Tibial nerve (tissue), 4 donors: ENCODE results near the gene SLC22A3. TPM values are rescaled to one million over a fixed set of nuclear protein-coding genes. Genes with fewer than 3 reads are reported as not detected.
A peak's percentile ranks its signal among the peaks of the same experiment; 100 is the strongest.

Experiments
- DNase-seq, 2 donors: peaks; one replicate each; pipeline ENCODE4 v3.0.0-alpha.2; 2019; ENCODE audit warnings: low spot score in 2 of 2
- H3K27ac ChIP-seq, 4 donors: fragments of 200-600 bp; sonication (generic) in 3 of 4; one replicate each; pipeline ENCODE4 v1.5.1; 2017 to 2019; ENCODE audit warnings: mild to moderate bottlenecking in 1 of 4
- H3K27me3 ChIP-seq, 2 donors: fragments of 200-600 bp; sonication (generic) in 1 of 2; one replicate each; pipeline versions ENCODE4 v1.5.1 to v1.6.0; 2017 to 2019
- H3K36me3 ChIP-seq, 3 donors: fragments of 200-600 bp; sonication (generic); one replicate each; pipeline ENCODE4 v1.5.1; 2018 to 2019
- H3K4me1 ChIP-seq, 4 donors: fragments of 200-600 bp; sonication (generic) in 3 of 4; one replicate each; pipeline ENCODE4 v1.5.1; 2017 to 2019
- H3K4me3 ChIP-seq, 4 donors: fragments of 200-600 bp; sonication (generic) in 3 of 4; one replicate each; pipeline ENCODE4 v1.5.1; 2017 to 2019; ENCODE audit warnings: mild to moderate bottlenecking in 1 of 4, moderate library complexity in 1 of 4
- H3K9me3 ChIP-seq, 4 donors: fragments of 200-600 bp; sonication (generic) in 3 of 4; one replicate each; pipeline ENCODE4 v1.5.1; 2017 to 2019
- EP300 ChIP-seq, 2 donors: sonication (generic); formaldehyde crosslinking; IDR thresholded peaks; one replicate each; pipeline ENCODE4 v1.6.1; 2017; ENCODE audit warnings: antibody characterized with exemption in 2 of 2, mild to moderate bottlenecking in 1 of 2
- POLR2A ChIP-seq, 2 donors: fragments of 450-650 bp; IDR thresholded peaks; one replicate each; pipeline ENCODE4 v1.6.1; 2017; ENCODE audit warnings: antibody characterized with exemption in 2 of 2, mild to moderate bottlenecking in 2 of 2, moderate library complexity in 2 of 2
- WGBS, 2 donors: methylation state at CpG; one replicate each; pipeline ENCODE4 v1.1.5; 2018; 5-methylcytosine and 5-hydroxymethylcytosine counted together
- total RNA-seq, 4 donors: library from RNA; depleted of rRNA; stranded (reverse); fragments of >200 nt; gene quantifications; one replicate each; pipeline ENCODE4 v1.1.0, GENCODE V29; 2016
- TF ChIP-seq, protein P1 (sequence below), 5 experiments: fragments of 200-600 bp in 3 of 5; fragments of 450-650 bp in 2 of 5; sonication (generic) in 3 of 5; IDR thresholded peaks; one replicate each; pipeline ENCODE4 v1.5.1; 2016 to 2019; ENCODE audit warnings: antibody characterized with exemption in 5 of 5, mild to moderate bottlenecking in 3 of 5, moderate library complexity in 2 of 5

Gene SLC22A3
- total RNA-seq, 4 donors from 2014 or later, result 76.8 to 361 (median 263) TPM

DNA sequence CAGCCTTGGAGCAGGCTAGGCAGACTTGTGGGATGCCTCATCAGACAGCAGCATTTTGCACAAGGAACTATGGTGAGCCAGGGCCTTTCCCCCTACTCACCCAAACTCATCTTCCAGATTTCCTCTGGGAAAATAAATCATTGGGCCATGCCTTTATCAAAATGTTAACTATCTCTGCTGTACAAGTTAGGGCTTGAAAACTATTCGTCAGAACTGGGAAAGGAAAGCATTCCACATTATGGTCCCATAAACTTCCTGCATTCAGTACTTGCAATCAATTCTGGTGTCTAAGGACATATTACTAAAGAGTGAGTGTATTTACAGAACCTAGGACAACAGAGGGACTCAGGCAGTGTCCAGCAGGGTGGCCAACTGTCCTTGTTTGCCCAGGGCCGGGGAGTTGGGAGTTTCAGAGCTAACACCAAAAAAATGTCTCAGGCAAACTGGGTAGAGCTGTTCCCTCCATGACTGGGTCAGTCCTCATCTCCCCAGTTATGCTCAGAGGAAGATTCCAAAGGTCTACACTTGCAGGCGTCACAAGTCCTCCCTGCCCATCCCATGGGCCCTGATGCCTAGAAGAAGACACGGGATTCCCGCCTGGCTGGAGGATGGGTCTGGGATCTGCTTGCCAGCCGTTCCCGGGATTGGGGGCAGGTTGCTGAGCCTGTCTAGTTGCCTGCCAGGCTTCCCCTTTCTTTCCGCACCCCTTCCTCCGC lies 72.2 kb downstream of the SLC22A3 start:
- WGBS, 2 donors, result 91 to 94% methylated on average over 9 of the region's 9 CpGs
- H3K9me3 ChIP-seq, result no peaks in the 10 kb centered on the region
- no peak for DNase-seq
- TF ChIP-seq POLR2A (IDR thresholded peaks at IDR 0.05) (no peak), EP300 (IDR thresholded peaks at IDR 0.05) (no peak)
- H3K4me1 ChIP-seq, result no peaks in the 10 kb centered on the region
- no peaks in the 10 kb centered on the region for H3K27me3 ChIP-seq
- no peak overlapping the region for H3K27ac ChIP-seq
- H3K4me3 ChIP-seq, result no peak overlapping the region
- no peaks in the 10 kb centered on the region for H3K36me3 ChIP-seq

DNA sequence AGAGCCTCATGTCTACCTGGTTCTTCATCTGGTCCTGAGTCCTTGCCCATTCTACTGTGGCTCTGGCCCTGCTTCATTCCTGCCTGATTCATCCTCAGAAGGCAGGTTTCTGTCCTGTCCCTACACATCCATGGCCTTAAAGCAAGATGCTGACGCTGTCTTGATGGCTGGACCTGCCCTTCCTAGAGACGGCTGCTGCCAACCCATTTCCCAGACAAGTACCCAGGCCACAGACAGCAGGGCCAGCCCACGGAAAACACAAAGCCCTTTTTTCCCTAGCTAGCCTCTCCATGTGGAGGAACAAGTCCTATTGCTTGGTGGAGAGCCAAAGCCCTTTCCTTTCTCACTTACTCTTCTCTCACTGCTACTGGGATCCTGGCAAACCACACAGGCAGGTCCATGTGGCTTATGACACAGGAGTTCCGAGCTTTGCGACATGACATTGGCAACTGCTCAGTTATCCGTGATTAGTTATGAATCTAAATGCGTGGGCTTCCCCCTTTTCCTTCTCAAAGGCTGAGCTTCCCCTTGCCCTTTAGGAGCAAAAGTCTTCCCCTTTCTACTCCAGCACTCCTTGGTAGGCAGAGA lies 72.9 kb downstream of the SLC22A3 start:
- Histone ChIP-seq H3K4me1 (peaks cover 0 to 2% (median 0%) of the 10 kb centered on the region in 4 donors), H3K9me3 (no peaks in the 10 kb centered on the region), H3K27me3 (no peaks in the 10 kb centered on the region), H3K27ac (peak overlapping the region in 2 of 4 donors; percentile 2 to 6), H3K4me3 (no peak overlapping the region), H3K36me3 (no peaks in the 10 kb centered on the region)
- WGBS, 2 donors, result 72 to 90% methylated on average over 7 of the region's 7 CpGs
- TF ChIP-seq EP300 (IDR thresholded peaks at IDR 0.05), result no peak
- no peak for DNase-seq

DNA sequence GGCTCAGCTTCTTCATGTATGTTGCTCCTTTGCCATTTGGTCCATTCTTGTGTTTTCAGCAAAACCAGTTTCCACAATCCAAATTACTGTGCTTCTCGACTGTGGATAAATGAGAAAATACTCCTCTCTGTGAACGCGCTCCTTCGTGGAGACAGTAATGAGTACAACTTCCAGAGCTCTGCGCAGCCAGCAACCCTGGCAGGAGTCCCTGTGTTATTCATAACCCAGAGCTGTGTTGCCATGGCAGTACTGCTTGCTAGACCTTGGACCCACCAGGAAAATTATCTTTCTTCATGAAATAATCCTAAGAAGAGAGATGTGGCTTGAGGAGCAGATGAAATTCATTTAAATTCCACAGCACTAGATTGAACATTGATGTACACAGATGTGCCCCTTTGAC lies 73.7 kb downstream of the SLC22A3 start:
- H3K36me3 ChIP-seq, result no peaks in the 10 kb centered on the region
- no peak for TF ChIP-seq EP300 (IDR thresholded peaks at IDR 0.05)
- TF ChIP-seq POLR2A (IDR thresholded peaks at IDR 0.05), result no peak
- TF ChIP-seq, protein P1, sequence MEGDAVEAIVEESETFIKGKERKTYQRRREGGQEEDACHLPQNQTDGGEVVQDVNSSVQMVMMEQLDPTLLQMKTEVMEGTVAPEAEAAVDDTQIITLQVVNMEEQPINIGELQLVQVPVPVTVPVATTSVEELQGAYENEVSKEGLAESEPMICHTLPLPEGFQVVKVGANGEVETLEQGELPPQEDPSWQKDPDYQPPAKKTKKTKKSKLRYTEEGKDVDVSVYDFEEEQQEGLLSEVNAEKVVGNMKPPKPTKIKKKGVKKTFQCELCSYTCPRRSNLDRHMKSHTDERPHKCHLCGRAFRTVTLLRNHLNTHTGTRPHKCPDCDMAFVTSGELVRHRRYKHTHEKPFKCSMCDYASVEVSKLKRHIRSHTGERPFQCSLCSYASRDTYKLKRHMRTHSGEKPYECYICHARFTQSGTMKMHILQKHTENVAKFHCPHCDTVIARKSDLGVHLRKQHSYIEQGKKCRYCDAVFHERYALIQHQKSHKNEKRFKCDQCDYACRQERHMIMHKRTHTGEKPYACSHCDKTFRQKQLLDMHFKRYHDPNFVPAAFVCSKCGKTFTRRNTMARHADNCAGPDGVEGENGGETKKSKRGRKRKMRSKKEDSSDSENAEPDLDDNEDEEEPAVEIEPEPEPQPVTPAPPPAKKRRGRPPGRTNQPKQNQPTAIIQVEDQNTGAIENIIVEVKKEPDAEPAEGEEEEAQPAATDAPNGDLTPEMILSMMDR (IDR thresholded peaks at IDR 0.05), result no peak
- H3K4me1 ChIP-seq, result peaks cover 0 to 10% (median 1%) of the 10 kb centered on the region in 4 donors
- no peaks in the 10 kb centered on the region for H3K9me3 ChIP-seq
- WGBS, 2 donors, result 63 to 81% methylated on average over 5 of the region's 5 CpGs
- H3K27me3 ChIP-seq, result no peaks in the 10 kb centered on the region
- no peak overlapping the region for H3K4me3 ChIP-seq
- peak in 1 of 2 donors; percentile 21 for DNase-seq
- H3K27ac ChIP-seq, result peak overlapping the region in 1 of 4 donors; percentile 6

DNA sequence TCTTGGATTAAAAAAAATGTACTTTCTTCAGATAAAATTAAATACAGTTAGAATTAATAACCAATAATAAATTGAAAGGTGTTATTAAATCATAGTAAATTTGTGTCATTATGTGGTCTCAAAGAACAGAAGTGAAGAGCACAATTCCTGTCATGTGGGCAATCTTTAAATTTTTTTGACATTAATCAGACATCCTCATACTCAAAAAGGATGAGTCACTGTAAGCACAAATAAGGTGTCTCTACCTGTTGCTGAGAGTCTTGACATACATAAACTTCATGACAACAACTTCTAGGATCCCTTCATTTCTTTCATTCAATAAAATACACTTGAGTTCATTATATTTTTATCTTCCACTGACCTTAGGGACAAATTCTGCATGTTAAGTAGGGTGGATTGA lies 76.1 kb downstream of the SLC22A3 start:
- Histone ChIP-seq H3K27me3 (no peaks in the 10 kb centered on the region), H3K27ac (no peak overlapping the region), H3K36me3 (no peaks in the 10 kb centered on the region), H3K9me3 (no peaks in the 10 kb centered on the region), H3K4me3 (no peak overlapping the region), H3K4me1 (peaks cover 0 to 33% (median 6%) of the 10 kb centered on the region in 4 donors)
- no peak for TF ChIP-seq EP300 (IDR thresholded peaks at IDR 0.05)
- no peak for TF ChIP-seq POLR2A (IDR thresholded peaks at IDR 0.05)
- TF ChIP-seq, protein P1 (IDR thresholded peaks at IDR 0.05), result no peak
- DNase-seq, result no peak

DNA sequence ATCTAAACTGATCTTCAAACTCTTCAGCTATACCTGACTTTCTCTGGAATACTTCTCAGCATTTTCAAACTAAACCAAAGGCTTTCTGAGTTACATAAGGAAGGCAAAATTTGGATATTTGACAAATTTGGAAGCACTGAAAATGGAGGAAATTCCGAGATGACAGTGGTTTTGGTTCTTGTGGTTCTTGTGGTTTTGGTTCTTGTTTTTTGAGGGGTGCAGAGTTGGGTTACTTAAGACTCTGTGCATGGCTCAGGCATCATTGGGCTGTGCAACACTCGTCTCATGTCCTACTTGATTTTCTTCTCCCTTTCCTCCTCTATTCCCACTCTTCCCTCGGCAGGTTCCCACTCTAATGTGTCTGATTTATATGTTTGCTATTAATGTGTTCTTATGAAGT lies 78.0 kb downstream of the SLC22A3 start:
- Histone ChIP-seq H3K9me3 (no peaks in the 10 kb centered on the region), H3K4me1 (peaks cover 3 to 48% (median 9%) of the 10 kb centered on the region in 4 donors), H3K27me3 (no peaks in the 10 kb centered on the region), H3K4me3 (no peak overlapping the region), H3K27ac (peak overlapping the region in 2 of 4 donors; percentile 8 to 81), H3K36me3 (no peaks in the 10 kb centered on the region)
- TF ChIP-seq EP300 (IDR thresholded peaks at IDR 0.05), result no peak
- TF ChIP-seq, protein P1 (IDR thresholded peaks at IDR 0.05), result no peak
- no peak for TF ChIP-seq POLR2A (IDR thresholded peaks at IDR 0.05)
- DNase-seq, result no peak
- 79 to 81% methylated on average over 3 of the region's 3 CpGs for WGBS, 2 donors

DNA sequence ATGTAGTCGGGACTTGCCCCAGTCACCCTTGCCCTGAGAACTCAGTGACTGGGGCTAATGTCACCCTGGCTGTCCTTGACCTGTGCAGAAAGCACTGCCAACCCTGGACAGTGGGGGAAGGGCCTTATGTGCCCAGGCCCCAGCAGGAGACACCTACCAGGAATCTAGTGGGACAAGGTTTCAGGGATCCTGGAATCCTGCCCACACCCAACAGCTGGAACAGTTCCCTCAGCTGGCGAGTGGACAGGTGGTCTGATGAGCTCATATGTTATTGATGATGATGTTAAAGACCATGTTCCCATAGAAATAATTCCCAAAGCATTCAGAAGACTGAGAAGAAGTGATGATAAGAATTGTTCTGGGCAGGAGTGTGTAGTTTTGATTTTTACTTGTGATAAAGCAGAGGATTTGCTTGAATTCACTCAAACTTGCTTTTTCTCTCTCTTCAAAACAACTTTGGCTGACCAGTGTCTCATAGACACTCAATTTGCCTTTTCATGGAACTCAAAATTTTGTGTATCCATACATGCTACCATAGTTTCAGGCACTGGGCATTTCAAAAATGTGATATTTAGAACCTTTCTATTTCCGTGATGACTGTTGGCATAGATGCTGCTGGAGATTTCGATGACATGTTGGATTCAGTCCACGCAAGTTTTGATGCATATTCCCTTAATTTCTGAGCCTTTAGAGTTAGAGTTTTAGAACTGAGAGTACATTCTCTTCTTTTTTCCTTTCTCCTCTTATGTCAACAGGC lies 79.3 kb downstream of the SLC22A3 start:
- H3K27ac ChIP-seq, result peak overlapping the region; percentile 37 to 81 (median 49)
- no peaks in the 10 kb centered on the region for H3K9me3 ChIP-seq
- H3K36me3 ChIP-seq, result no peaks in the 10 kb centered on the region
- H3K4me3 ChIP-seq, result no peak overlapping the region
- WGBS, 2 donors, result 33 to 45% methylated on average over 5 of the region's 5 CpGs
- TF ChIP-seq, protein P1 (IDR thresholded peaks at IDR 0.05), result no peak
- TF ChIP-seq POLR2A (IDR thresholded peaks at IDR 0.05) (no peak), EP300 (IDR thresholded peaks at IDR 0.05) (no peak)
- peak in 1 of 2 donors; percentile 24 for DNase-seq
- no peaks in the 10 kb centered on the region for H3K27me3 ChIP-seq
- peaks cover 3 to 58% (median 9%) of the 10 kb centered on the region in 4 donors for H3K4me1 ChIP-seq
